Coronary artery (tissue), 2 donors: ENCODE measurements around the gene LARP4B.

Experiments used
- DNase-seq: peaks from one replicate; pipeline ENCODE4 v3.0.0-alpha.2; 2017; ENCODE audit warnings: low spot score
- H3K27ac ChIP-seq, 2 donors: fragments of 200-600 bp; sonication (generic); one replicate each; pipeline ENCODE4 v1.5.1; 2016 to 2019
- H3K4me3 ChIP-seq: fragments of 200-600 bp; sonication (generic); 2 replicates; pipeline ENCODE4 v1.5.1; 2016; ENCODE audit warnings: mild to moderate bottlenecking, moderate library complexity
- CTCF ChIP-seq: fragments of 200-600 bp; sonication (generic); IDR thresholded peaks from one replicate; pipeline ENCODE4 v1.5.1; 2019; ENCODE audit warnings: antibody characterized with exemption

Gene LARP4B

GRCh38 chr10:855671-856070, 75.8 kb downstream of the LARP4B start:
- DNase-seq: no peak
- Histone ChIP-seq H3K4me3 (no peak overlapping the region), H3K27ac (no peak overlapping the region)
- no peak for TF ChIP-seq CTCF

- H3K27ac ChIP-seq: no peak overlapping the region
- no peak for DNase-seq
- TF ChIP-seq CTCF: no peak
- no peak overlapping the region for H3K4me3 ChIP-seq
Observed at GRCh38 chr10:855079-855478, 76.4 kb downstream of the LARP4B start.

GRCh38 chr10:853017-853416, 78.5 kb downstream of the LARP4B start:
- TF ChIP-seq CTCF: no peak
- Histone ChIP-seq H3K4me3 (no peak overlapping the region), H3K27ac (no peak overlapping the region)
- DNase-seq: no peak

GRCh38 chr10:852386-852785, 79.1 kb downstream of the LARP4B start:
- H3K4me3 ChIP-seq: no peak overlapping the region
- no peak for DNase-seq
- TF ChIP-seq CTCF: no peak
- no peak overlapping the region for H3K27ac ChIP-seq

DNA sequence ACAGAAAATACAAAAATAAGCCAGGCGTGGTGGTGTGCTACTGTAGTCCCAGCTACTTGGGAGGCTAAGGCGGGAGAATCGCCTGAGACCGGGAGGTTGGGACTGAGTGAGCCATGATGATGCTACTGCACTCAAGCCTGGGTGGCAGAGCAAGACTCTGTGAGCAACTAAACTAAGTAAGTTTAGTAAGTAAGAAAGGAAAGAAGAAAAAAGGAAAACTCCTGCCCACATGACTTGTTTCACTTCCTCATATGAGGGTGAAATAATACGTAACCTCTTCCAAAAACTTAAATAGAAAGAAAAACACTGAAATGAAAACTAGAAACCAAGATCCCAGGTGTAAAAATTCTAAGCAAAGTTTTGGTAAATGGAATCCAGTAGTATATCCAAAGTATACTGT, 79.6 kb downstream of the LARP4B start:
- Histone ChIP-seq H3K4me3 (no peak overlapping the region), H3K27ac (no peak overlapping the region)
- DNase-seq: no peak
- TF ChIP-seq CTCF: no peak

DNA sequence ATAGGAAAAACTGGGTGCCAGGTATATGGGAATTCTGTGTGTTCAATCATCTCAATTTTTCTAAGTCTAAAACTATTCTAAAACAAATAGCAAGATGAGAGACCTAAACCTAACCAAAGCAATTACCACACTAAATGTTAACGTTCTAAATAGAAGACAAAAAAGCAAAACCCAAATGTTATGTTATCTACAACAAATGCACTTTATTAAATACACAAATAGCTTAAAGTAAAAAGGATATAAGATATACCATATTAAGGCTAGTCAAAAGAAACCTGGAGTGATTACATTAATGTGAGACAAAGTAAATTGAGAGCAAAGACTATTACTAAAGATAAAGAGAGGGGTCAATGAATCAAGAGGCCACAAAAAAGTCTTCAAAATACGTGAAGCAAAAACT, 81.4 kb downstream of the LARP4B start:
- TF ChIP-seq CTCF: no peak
- no peak for DNase-seq
- Histone ChIP-seq H3K4me3 (no peak overlapping the region), H3K27ac (no peak overlapping the region)

DNA sequence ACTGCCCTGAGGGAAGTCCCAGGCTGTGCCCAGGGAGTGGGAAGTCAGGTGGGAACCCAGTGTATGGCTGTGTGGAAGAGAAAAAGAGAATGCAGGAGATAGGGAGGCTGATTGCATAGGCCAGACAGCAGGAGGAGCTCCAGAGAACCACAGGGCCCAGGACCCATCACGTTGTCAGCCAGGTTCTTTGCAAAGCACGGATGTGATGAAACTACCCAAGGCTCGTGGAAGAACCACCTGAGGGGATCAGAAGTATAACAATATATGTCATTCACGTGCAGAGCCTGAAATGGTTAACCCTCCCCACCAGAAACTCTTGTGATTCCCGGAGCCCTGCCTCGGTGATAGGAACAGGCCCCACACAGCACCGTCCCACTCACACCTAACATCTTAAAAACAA, 83.6 kb downstream of the LARP4B start:
- no peak for DNase-seq
- TF ChIP-seq CTCF: no peak
- no peak overlapping the region for H3K27ac ChIP-seq
- H3K4me3 ChIP-seq: no peak overlapping the region
